Measurements from ENCODE around the gene UFSP2.

Gene UFSP2

DNA sequence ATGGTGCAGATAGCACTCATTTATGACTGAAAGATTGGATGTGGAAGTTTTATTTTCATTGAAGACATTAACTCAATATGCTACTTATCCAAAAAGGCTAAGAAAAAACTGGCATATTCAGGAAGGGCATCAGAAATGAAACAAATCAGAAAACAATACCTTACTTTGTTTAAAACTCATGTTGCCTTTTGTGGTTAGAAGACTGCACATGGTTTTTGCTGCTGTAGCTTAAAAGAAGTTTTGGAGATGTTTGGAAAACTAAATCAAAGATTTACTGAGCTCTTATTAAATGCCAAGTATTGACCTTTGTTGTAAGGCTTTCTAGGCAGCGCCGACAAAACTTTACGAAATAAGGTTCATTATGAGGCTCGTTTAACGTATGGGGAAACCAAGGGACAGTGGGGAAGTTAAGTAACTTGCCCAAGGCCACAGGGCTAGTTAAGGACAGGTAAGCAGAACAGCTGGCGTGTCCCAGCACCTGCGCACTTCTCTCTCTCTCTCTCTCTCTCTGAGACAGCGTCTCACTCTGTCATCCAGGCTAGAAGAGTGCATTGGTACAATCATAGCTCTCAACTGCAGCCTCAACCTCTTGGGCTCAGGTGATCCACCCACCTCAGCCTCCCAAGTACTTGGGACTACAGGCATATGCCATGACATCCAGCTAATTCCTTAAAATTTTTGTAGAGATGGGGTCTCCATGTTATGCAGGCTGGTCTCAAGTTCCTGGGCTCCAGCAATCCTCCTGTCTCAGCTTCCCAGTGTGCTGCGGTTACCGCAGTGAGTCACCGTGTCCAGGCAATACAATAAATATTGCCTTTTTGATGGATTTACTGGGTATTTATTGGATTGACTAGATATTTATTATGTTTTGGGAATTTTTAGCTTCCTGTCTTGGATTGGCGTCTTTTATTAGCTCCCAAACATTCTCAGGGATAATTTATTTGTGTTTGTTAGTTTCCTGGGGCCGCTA, 46.2 kb downstream of the UFSP2 start:
- TF ChIP-seq, protein P1, sequence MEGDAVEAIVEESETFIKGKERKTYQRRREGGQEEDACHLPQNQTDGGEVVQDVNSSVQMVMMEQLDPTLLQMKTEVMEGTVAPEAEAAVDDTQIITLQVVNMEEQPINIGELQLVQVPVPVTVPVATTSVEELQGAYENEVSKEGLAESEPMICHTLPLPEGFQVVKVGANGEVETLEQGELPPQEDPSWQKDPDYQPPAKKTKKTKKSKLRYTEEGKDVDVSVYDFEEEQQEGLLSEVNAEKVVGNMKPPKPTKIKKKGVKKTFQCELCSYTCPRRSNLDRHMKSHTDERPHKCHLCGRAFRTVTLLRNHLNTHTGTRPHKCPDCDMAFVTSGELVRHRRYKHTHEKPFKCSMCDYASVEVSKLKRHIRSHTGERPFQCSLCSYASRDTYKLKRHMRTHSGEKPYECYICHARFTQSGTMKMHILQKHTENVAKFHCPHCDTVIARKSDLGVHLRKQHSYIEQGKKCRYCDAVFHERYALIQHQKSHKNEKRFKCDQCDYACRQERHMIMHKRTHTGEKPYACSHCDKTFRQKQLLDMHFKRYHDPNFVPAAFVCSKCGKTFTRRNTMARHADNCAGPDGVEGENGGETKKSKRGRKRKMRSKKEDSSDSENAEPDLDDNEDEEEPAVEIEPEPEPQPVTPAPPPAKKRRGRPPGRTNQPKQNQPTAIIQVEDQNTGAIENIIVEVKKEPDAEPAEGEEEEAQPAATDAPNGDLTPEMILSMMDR (IDR thresholded peaks at IDR 0.05; ENCODE audit: borderline replicate concordance, insufficient read depth, low read depth, low read length) = no peak
- H3K4me3 ChIP-seq (ENCODE audit: low read depth, low read length) = no peak overlapping the region

DNA sequence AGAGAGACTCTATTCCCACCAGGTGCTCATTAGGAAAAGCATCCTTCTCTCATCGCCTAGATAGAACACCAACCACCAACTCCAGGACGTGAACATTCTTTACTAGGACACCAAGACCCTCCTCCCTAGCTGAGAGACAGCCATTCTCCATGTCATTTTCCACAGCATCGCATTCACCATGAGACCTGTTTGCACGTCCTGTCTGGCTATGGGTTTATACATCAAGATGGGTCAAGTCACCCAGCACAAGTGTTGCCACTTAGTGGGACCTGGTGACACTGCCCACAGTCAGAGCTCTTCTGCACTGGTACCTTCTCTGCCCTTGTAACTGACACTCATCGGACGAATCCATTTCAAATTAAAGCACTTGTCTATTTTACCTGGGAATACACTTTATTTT, 47.5 kb downstream of the UFSP2 start:
- TF ChIP-seq, protein P1 (IDR thresholded peaks at IDR 0.05; ENCODE audit: borderline replicate concordance, insufficient read depth, low read depth, low read length) = no peak
- no peak overlapping the region for H3K4me3 ChIP-seq (ENCODE audit: low read depth, low read length)

DNA sequence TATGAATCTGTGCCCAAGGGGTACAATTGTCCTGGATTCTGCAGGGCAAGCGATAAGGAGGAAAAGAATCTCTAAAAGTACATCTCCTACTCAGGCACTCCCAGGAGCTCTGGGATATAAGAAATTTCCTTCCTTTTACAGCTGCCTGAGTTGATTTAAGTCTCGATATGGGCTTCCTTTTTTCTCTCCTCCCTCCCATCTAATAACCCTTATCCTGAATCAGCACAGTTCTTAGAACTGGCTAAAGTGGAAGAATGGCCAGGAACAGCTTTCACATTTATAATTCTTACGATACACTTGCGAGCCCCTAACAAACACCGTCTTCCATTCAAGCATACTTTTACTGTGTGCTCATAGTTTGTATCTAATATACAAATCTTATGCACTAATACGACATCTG, 51.2 kb downstream of the UFSP2 start:
- no peak overlapping the region for H3K4me3 ChIP-seq (ENCODE audit: low read depth, low read length)
- TF ChIP-seq, protein P1 (IDR thresholded peaks at IDR 0.05; ENCODE audit: borderline replicate concordance, insufficient read depth, low read depth, low read length) = no peak

DNA sequence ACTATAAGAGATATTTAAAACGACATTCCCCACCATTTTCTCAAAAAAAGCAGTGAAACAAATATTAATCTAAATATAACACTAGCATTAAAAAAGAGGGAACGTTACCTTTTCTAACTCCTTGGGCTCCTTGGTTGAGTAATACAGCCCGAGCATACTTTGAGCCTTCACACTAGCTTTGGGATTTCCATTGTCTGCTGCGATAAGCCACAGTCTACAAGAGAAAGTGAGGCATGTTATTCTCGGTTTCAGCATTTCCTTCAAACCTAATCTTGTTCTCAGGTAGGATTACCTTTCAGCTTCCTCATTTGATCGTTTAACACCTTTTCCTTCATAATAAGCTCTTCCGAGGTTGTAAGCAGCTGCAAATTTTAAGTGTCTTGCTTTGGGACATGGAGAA, 51.7 kb downstream of the UFSP2 start:
- TF ChIP-seq, protein P1 (IDR thresholded peaks at IDR 0.05; ENCODE audit: borderline replicate concordance, insufficient read depth, low read depth, low read length) = no peak
- H3K4me3 ChIP-seq (ENCODE audit: low read depth, low read length) = no peak overlapping the region

DNA sequence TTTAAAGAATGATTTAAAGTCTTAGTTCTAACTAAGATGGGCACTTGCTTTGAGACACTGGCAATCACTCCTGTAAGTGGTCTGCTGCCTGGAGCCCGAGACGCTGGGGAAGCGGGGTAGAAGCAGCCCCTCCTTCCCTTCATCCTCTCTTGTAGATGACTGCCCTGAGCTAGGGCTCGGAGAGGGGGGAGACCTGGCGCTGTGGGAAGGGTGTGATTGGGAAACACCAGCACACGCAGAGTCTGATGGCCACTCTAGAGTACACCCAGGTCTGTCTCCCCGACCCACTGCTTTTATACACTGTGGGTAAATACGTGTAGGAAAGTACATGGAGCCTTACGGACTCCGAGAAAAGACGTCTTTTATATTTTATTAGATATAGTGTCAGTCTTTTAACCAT, 54.1 kb downstream of the UFSP2 start:
- H3K4me3 ChIP-seq (ENCODE audit: low read depth, low read length) = no peak overlapping the region
- TF ChIP-seq, protein P1 (IDR thresholded peaks at IDR 0.05; ENCODE audit: borderline replicate concordance, insufficient read depth, low read depth, low read length) = no peak

DNA sequence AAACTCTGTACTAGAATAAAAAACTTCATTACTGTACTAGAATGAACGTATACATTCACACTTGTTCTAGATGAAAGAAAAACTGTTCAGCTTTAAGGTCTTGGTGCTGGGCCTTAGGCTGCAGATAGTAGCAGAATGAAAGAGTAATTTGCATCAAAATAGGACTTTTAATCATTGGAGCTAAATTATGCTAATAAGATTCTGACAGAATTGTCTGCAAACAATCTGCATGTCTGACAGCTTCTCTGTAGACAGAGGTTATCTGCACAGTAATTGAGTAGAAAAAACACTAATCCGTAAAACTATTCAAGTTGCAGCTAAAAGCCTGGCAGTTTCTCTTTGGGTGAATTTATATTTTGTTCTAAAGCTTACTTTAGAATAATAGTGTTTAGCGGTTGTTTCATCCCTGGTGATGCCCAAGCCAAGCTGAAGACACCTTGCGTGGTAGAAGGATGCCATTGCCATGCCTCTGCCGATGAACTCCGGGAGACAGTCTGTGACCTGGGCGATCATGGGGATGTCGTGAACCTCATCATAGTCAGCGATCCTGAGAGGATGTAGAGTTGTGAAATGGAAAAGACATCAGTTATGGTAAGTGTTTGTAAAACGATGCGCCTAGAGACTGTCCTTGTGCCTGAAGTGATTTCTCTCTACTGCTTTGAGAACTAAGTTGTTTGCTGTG, 55.4 kb downstream of the UFSP2 start:
- TF ChIP-seq, protein P1 (IDR thresholded peaks at IDR 0.05; ENCODE audit: borderline replicate concordance, insufficient read depth, low read depth, low read length) = no peak
- H3K4me3 ChIP-seq (ENCODE audit: low read depth, low read length) = no peak overlapping the region

Measured in GM12875 (cell line).